ENCODE results near the gene PBOV1. TPM values are rescaled to one million over a fixed set of nuclear protein-coding genes. Genes with fewer than 3 reads are reported as not detected.

Gene PBOV1
- total and polyA plus RNA-seq, 3 donors from 2014 or later, result not detected

GRCh38 chr6:138246650-138247440 is 28.6 kb upstream of the PBOV1 start:
- no peaks in the 10 kb centered on the region for H3K4me1 ChIP-seq
- H3K9me3 ChIP-seq, result no peaks in the 10 kb centered on the region
- no peaks in the 10 kb centered on the region for H3K36me3 ChIP-seq (ENCODE audit: low read depth, missing control alignments)
- 94 to 95% methylated on average over 3 of the region's 3 CpGs for WGBS, 2 donors
- no peaks in the 10 kb centered on the region for H3K27me3 ChIP-seq
- no peak overlapping the region for H3K4me3 ChIP-seq
- no peak for TF ChIP-seq POLR2A (IDR thresholded peaks at IDR 0.05)
- TF ChIP-seq, protein P1, sequence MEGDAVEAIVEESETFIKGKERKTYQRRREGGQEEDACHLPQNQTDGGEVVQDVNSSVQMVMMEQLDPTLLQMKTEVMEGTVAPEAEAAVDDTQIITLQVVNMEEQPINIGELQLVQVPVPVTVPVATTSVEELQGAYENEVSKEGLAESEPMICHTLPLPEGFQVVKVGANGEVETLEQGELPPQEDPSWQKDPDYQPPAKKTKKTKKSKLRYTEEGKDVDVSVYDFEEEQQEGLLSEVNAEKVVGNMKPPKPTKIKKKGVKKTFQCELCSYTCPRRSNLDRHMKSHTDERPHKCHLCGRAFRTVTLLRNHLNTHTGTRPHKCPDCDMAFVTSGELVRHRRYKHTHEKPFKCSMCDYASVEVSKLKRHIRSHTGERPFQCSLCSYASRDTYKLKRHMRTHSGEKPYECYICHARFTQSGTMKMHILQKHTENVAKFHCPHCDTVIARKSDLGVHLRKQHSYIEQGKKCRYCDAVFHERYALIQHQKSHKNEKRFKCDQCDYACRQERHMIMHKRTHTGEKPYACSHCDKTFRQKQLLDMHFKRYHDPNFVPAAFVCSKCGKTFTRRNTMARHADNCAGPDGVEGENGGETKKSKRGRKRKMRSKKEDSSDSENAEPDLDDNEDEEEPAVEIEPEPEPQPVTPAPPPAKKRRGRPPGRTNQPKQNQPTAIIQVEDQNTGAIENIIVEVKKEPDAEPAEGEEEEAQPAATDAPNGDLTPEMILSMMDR (IDR thresholded peaks at IDR 0.05), result no peak
- H3K27ac ChIP-seq, result no peak overlapping the region
- intact Hi-C loops (cut with DNase I; ENCODE audit: low total_unique reads), result no loop called here
- no peak for DNase-seq

DNA sequence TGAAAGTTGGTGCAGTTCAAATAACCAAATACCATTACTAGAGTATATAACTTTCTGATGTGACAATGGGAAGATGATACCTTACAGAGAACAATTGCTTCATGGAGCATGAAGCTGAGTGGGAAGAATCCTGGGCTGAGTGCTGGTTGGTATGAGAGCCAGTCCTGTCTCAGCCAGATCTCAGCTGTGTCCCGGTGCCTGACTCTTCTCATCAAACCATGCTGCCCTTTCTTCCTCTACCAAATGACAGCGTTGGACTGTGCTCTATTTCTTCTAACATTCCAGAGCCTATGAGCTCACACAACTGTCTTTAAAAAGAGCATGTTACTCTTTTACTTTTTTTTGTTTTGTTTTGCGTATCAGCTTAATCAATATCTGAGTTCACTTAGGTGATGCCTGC is 27.5 kb upstream of the PBOV1 start:
- Histone ChIP-seq H3K9me3 (no peaks in the 10 kb centered on the region), H3K4me1 (no peaks in the 10 kb centered on the region), H3K27ac (no peak overlapping the region), H3K27me3 (no peaks in the 10 kb centered on the region), H3K4me3 (no peak overlapping the region), H3K36me3 (ENCODE audit: low read depth, missing control alignments) (no peaks in the 10 kb centered on the region)
- DNase-seq, result no peak
- TF ChIP-seq, protein P1 (IDR thresholded peaks at IDR 0.05), result no peak
- no peak for TF ChIP-seq POLR2A (IDR thresholded peaks at IDR 0.05)
- intact Hi-C loops (cut with DNase I; ENCODE audit: low total_unique reads), result no loop called here
- 83 to 90% methylated on average over 3 of the region's 3 CpGs for WGBS, 2 donors

- Histone ChIP-seq H3K36me3 (ENCODE audit: low read depth, missing control alignments) (no peaks in the 10 kb centered on the region), H3K4me1 (no peaks in the 10 kb centered on the region), H3K27ac (no peak overlapping the region), H3K9me3 (no peaks in the 10 kb centered on the region), H3K4me3 (no peak overlapping the region), H3K27me3 (no peaks in the 10 kb centered on the region)
- intact Hi-C loops (cut with DNase I; ENCODE audit: low total_unique reads), result no loop called here
- 93 to 95% methylated on average over 4 of the region's 4 CpGs for WGBS, 2 donors
- no peak for DNase-seq
- TF ChIP-seq, protein P1 (IDR thresholded peaks at IDR 0.05), result no peak
- TF ChIP-seq POLR2A (IDR thresholded peaks at IDR 0.05), result no peak
Observed at GRCh38 chr6:138242987-138243592, 24.8 kb upstream of the PBOV1 start.

DNA sequence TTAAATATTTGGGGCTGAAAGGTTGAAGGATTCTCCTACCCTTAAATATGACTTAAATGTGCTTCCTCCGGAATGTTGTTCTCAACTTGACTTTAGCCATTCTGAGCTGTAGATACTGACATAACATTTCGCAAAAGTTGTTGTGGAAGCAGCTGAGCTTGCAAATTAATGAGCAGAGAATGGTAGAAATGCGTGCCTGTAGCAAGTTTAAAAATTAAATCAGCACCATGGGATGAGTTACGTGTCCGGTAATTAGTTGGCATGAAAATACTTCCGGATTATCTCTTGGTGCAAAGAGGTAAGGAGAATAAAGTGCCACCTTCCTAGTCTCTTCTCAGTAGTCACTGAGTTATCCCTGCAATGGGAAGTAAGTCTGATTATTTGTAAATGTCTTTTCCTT is 23.6 kb upstream of the PBOV1 start:
- DNase-seq, result no peak
- WGBS, 2 donors, result 91 to 94% methylated on average over 6 of the region's 6 CpGs
- TF ChIP-seq, protein P1 (IDR thresholded peaks at IDR 0.05), result no peak
- TF ChIP-seq POLR2A (IDR thresholded peaks at IDR 0.05), result no peak
- intact Hi-C loops (cut with DNase I; ENCODE audit: low total_unique reads), result no loop called here
- Histone ChIP-seq H3K27me3 (no peaks in the 10 kb centered on the region), H3K9me3 (no peaks in the 10 kb centered on the region), H3K4me3 (no peak overlapping the region), H3K36me3 (ENCODE audit: low read depth, missing control alignments) (no peaks in the 10 kb centered on the region), H3K27ac (no peak overlapping the region), H3K4me1 (no peaks in the 10 kb centered on the region)
